Loucy (cell line): ENCODE data around the gene FAM177A1.

Source experiments
- H2AFZ ChIP-seq: fragments of 200-600 bp; sonication (generic); 2 replicates; pipeline ENCODE4 v1.6.0; 2016; ENCODE audit warnings: antibody characterized with exemption, mild to moderate bottlenecking, low read length, moderate library complexity
- H3F3A ChIP-seq: fragments of 200-600 bp; 2 replicates; pipeline ENCODE4 v1.6.0; 2016; ENCODE audit warnings: antibody characterized with exemption, low read depth, mild to moderate bottlenecking
- H3K27me3 ChIP-seq: fragments of 200-600 bp; sonication (generic); 2 replicates; pipeline ENCODE4 v1.6.1; 2014; ENCODE audit warnings: low read length, mild to moderate bottlenecking; ENCODE audit not compliant: insufficient read depth, poor library complexity, severe bottlenecking
- H3K36me3 ChIP-seq: fragments of 200-600 bp; sonication (generic); 2 replicates; pipeline ENCODE4 v1.6.1; 2016; ENCODE audit warnings: low read length; ENCODE audit not compliant: insufficient read depth
- H3K4me1 ChIP-seq: fragments of 200-600 bp; sonication (generic); 2 replicates; pipeline ENCODE4 v1.5.1; 2014; ENCODE audit warnings: low read length, mild to moderate bottlenecking; ENCODE audit not compliant: insufficient read depth, poor library complexity, severe bottlenecking
- H3K4me2 ChIP-seq: fragments of 200-600 bp; sonication (generic); 2 replicates; pipeline ENCODE4 v1.6.0; 2014; ENCODE audit warnings: antibody characterized with exemption, low read length, low read depth, mild to moderate bottlenecking; ENCODE audit not compliant: poor library complexity, severe bottlenecking
- H3K4me3 ChIP-seq: fragments of 200-600 bp; sonication (generic); 2 replicates; pipeline ENCODE4 v1.5.1; 2014; ENCODE audit warnings: low read length, mild to moderate bottlenecking, mixed read lengths; ENCODE audit not compliant: poor library complexity, severe bottlenecking
- H3K79me2 ChIP-seq: fragments of 200-600 bp; sonication (generic); 2 replicates; pipeline ENCODE4 v1.6.1; 2014; ENCODE audit warnings: low read length; ENCODE audit not compliant: insufficient read depth
- H3K9ac ChIP-seq: fragments of 200-600 bp; sonication (generic); 2 replicates; pipeline ENCODE4 v1.6.0; 2014; ENCODE audit warnings: mild to moderate bottlenecking, low read depth, low read length, moderate library complexity; ENCODE audit not compliant: poor library complexity, severe bottlenecking
- H3K9me2 ChIP-seq: fragments of 200-600 bp; sonication (generic); replicated peaks from 2 replicates; pipeline ENCODE4 v1.6.1; 2016; ENCODE audit warnings: low read depth, low read length, mixed read lengths
- H3K9me3 ChIP-seq: fragments of 200-600 bp; sonication (generic); 2 replicates; pipeline ENCODE4 v1.6.1; 2014; ENCODE audit warnings: mild to moderate bottlenecking, antibody characterized with exemption, low read length, low read depth; ENCODE audit not compliant: insufficient read depth
- H4K20me1 ChIP-seq: fragments of 200-600 bp; sonication (generic); 2 replicates; pipeline ENCODE4 v1.6.0; 2014; ENCODE audit warnings: antibody characterized with exemption, low read length, mild to moderate bottlenecking; ENCODE audit not compliant: insufficient read depth, poor library complexity, severe bottlenecking
- CTCF ChIP-seq: fragments of 200-600 bp; sonication (generic); conservative IDR thresholded peaks from 2 replicates; pipeline ENCODE4 v1.5.1; 2014; ENCODE audit warnings: mild to moderate bottlenecking, antibody characterized with exemption, low read length
- EZH2phosphoT487 ChIP-seq: fragments of 200-600 bp; IDR thresholded peaks from 2 replicates; pipeline ENCODE4 v1.6.1; 2018; ENCODE audit warnings: antibody characterized with exemption, mild to moderate bottlenecking, moderate library complexity, borderline replicate concordance

Gene FAM177A1

GRCh38 chr14:35078082-35078481 lies 32.0 kb downstream of the FAM177A1 start:
- Histone ChIP-seq H3K79me2 (no peaks in the 10 kb centered on the region), H3F3A (no peaks in the 10 kb centered on the region), H3K9me3 (no peaks in the 10 kb centered on the region), H3K27me3 (no peaks in the 10 kb centered on the region), H4K20me1 (no peaks in the 10 kb centered on the region), H3K9ac (no peak overlapping the region), H3K4me2 (no peak overlapping the region), H2AFZ (no peak overlapping the region), H3K9me2 (no peaks in the 10 kb centered on the region), H3K4me1 (no peaks in the 10 kb centered on the region), H3K36me3 (peaks cover 19% of the 10 kb centered on the region; the same call in 1 of the 2 replicates), H3K4me3 (no peak overlapping the region)
- TF ChIP-seq EZH2phosphoT487 (no peak), CTCF (no peak)

GRCh38 chr14:35079742-35080141 lies 33.7 kb downstream of the FAM177A1 start:
- no peak overlapping the region for H3K4me2 ChIP-seq
- peaks cover 27% of the 10 kb centered on the region; the same call in 1 of the 2 replicates for H3K36me3 ChIP-seq
- no peak overlapping the region for H3K9ac ChIP-seq
- H3K9me2 ChIP-seq = no peaks in the 10 kb centered on the region
- no peaks in the 10 kb centered on the region for H3K4me1 ChIP-seq
- no peaks in the 10 kb centered on the region for H3K79me2 ChIP-seq
- no peaks in the 10 kb centered on the region for H3K9me3 ChIP-seq
- H3F3A ChIP-seq = no peaks in the 10 kb centered on the region
- H3K27me3 ChIP-seq = no peaks in the 10 kb centered on the region
- no peak for TF ChIP-seq EZH2phosphoT487
- TF ChIP-seq CTCF = no peak
- H3K4me3 ChIP-seq = no peak overlapping the region
- no peaks in the 10 kb centered on the region for H4K20me1 ChIP-seq
- no peak overlapping the region for H2AFZ ChIP-seq

- Histone ChIP-seq H3K4me1 (no peaks in the 10 kb centered on the region), H3K4me2 (no peak overlapping the region), H3K36me3 (peaks cover 47% of the 10 kb centered on the region; the same call in 1 of the 2 replicates), H3F3A (no peaks in the 10 kb centered on the region), H3K9me2 (no peaks in the 10 kb centered on the region), H2AFZ (no peak overlapping the region), H3K9ac (no peak overlapping the region), H3K79me2 (no peaks in the 10 kb centered on the region), H4K20me1 (no peaks in the 10 kb centered on the region), H3K4me3 (no peak overlapping the region), H3K27me3 (no peaks in the 10 kb centered on the region), H3K9me3 (no peaks in the 10 kb centered on the region)
- no peak for TF ChIP-seq CTCF
- no peak for TF ChIP-seq EZH2phosphoT487
These were observed 37.6 kb downstream of the FAM177A1 start for GRCh38 chr14:35083530-35084150.
